ENCODE data around the gene ADAMTS2. TPM values are rescaled to one million over a fixed set of nuclear protein-coding genes. Genes with fewer than 3 reads are reported as not detected.

Gene ADAMTS2
- total RNA-seq, 8 experiments from 2014 or later, result 0.14 to 1.4 (median 0.49) TPM

DNA sequence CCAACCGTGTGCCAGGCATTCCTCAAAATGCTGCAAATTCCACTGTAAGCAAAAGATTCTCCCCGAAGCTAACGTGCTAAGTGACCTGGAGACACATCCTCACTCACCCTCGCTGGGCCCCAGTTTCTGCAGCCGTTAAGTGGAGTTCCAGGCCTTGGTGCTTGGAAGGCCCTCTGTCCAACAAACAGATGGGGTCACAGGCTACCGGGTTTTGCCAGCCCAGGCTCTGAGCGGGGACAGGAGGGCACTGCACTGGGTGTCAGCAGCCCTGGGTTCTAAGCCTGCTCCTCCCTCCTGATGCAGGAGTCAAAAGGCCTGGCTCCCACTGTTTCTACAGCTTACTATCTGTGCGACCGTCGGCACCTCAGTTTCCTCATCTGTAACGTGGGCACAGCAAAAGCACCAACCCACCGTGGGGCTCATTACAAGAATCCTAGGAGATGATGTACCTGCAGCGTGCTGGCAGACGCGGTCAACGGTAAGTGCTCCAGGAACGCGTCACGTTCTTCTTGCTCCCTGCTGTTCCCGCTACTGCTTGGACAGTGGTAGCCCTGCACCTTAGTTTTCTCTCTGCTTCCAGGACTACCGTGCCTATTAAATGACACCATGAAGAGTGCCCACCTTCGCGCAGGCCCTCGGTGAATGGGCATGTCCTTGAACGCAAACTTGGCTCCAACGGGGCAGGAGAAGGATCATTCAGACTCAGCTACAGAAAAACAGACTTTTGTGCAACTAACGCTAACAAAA, 84.8 kb downstream of the ADAMTS2 start:
- ATAC-seq (replicated peaks in 6 of 8), result no peak
- WGBS, 10 experiments, result 75 to 100% (median 89%) methylated on average over 4 to 17 of the region's 27 CpGs; no CpG with 5 or more reads in 1 of the 10 experiments
- in situ Hi-C loops (cut with MboI; ENCODE audit: low pct_unique_long_range_greater_than_20kb in 2 of 9, low sequenced_read_pairs in 9 of 9, unreplicated experiment in 9 of 9), result no loop called here
- Histone ChIP-seq H3K4me1 (replicated peaks in 1 of 2) (peaks cover 4 to 16% of the 10 kb centered on the region in 2 donors), H3K27ac (no peak overlapping the region), H3K4me3 (no peak overlapping the region)

DNA sequence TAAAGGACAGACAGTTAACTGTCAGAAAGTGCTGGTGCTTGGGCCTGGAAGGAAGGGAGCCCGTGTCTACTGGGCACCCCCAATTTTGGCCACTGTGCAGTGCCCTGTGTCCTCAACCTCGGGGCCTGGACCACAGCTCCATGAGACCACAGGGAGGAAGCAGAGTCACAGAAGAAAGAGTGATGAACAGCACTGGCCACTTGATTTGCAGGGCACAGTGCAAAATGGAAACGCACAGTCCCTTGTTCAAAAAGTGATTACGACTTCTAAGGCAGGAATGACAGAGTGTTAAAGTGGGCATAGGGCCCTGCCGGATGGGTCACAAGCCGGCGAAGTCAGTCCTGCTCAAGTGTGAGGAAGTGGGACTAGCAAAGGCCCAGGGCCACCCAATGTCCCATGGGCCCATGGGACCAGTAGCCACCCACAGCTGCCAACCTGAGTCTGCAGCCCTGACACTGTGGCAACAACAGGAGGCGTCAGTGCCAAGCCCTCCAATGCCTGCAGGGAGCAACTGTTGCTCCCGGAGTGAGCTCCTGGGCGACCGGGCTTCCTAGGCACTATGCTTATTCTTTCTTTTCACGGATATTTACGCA, 85.4 kb downstream of the ADAMTS2 start:
- 75 to 100% (median 82%) methylated on average over 2 to 8 of the region's 13 CpGs; no CpG with 5 or more reads in 1 of the 10 experiments for WGBS, 10 experiments
- in situ Hi-C loops (cut with MboI; ENCODE audit: low pct_unique_long_range_greater_than_20kb in 2 of 9, low sequenced_read_pairs in 9 of 9, unreplicated experiment in 9 of 9), result no loop called here
- peak in 2 of 8 experiments; percentile 18 to 85 for ATAC-seq (replicated peaks in 6 of 8)
- H3K4me1 ChIP-seq (replicated peaks in 1 of 2), result peaks cover 0 to 9% of the 10 kb centered on the region in 2 donors
- no peak overlapping the region for H3K27ac ChIP-seq
- H3K4me3 ChIP-seq, result no peak overlapping the region

DNA sequence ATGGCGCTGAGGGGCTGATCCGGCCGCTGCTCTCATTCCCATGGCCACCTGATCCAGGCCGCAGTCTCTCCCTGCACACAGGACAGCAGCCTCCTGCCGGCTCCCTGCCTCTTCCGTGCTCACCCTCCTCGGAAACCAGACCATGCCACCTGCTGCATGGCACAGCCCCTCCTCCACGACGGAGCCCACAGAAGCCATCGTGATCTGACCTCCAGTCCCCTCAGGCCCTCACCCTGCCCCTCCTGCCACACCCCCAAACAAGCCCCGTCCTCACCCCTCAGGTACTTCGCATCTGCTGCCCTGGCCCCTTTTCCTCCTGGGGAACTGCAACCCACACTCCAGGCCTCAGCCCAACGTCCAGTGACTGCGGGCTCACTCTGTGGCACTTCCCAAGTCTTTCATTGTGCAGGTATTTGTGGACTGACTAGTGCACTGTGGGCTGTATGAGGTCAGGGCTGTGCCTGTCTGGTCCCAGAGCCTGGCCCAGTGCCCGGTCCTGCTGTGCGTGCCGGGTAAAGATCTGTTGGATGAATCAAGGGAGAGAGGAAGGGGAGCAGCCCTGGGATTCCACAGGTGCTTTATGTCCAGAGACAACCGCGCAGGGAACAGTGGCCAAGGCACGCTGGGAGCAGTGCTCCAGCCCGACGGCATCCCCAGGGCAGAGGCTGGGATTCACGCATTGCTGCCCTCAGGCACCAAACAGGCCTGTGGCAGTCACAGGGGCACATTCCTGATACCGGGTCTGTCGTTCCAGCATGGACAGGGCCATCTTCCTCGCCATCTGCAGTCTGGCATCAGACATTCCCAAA, 86.1 kb downstream of the ADAMTS2 start:
- no peak overlapping the region for H3K4me3 ChIP-seq
- H3K4me1 ChIP-seq (replicated peaks in 1 of 2), result peaks cover 0 to 5% of the 10 kb centered on the region in 2 donors
- 83 to 100% (median 91%) methylated on average over 1 to 10 of the region's 26 CpGs; no CpG with 5 or more reads in 4 of the 10 experiments for WGBS, 10 experiments
- in situ Hi-C loops (cut with MboI; ENCODE audit: low pct_unique_long_range_greater_than_20kb in 2 of 9, low sequenced_read_pairs in 9 of 9, unreplicated experiment in 9 of 9), result no loop called here
- no peak overlapping the region for H3K27ac ChIP-seq
- ATAC-seq (replicated peaks in 6 of 8), result no peak

DNA sequence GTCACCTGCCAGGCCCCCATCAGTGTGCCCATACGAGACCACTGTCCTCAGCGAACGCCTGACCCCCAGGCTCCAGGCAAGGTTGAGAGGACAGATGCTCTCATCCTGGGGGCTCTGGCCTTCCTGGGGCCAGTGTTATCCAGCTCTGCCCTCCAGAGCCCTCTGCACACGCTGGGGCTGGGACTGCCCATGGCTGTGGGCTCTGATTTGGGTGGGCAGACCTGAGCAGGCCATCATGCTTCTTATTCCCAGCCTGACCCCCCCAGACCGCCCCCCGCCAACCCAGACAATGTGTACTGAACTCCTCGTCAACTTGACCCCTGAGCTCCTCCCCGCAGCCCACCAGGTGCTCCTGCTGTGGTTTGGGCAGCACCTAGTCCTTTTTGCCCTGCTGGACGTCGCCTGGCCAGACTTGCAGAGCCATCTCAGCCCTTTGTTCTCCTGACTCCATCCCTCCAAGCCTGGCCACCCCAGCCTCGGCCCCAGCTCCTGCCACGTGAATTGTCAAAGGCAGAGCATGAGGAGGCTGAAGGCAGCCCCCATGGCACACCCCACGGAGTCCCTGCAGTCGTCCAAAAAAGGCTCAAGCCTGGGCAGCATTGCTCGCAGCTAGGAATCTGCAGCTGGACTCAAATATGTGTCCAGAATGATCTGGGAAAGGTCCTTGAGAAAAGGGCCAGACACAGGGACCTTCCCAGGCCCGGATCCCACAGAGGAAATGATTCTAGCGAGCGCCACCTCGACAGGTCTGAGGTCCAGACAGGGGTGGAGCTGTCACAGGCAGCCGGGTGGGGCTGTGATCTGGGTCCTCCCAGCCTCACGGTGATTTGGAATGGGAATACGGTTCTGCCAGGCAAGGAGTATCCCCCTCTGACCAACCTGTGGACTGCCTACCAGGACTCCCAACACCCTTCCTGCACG, 87.0 kb downstream of the ADAMTS2 start:
- WGBS, 10 experiments, result 40 to 87% (median 78%) methylated on average over 1 to 8 of the region's 23 CpGs; no CpG with 5 or more reads in 5 of the 10 experiments
- Histone ChIP-seq H3K27ac (no peak overlapping the region), H3K4me3 (no peak overlapping the region), H3K4me1 (replicated peaks in 1 of 2) (peaks cover 0 to 5% of the 10 kb centered on the region in 2 donors)
- in situ Hi-C loops (cut with MboI; ENCODE audit: low pct_unique_long_range_greater_than_20kb in 2 of 9, low sequenced_read_pairs in 9 of 9, unreplicated experiment in 9 of 9), result no loop called here
- no peak for ATAC-seq (replicated peaks in 6 of 8)

DNA sequence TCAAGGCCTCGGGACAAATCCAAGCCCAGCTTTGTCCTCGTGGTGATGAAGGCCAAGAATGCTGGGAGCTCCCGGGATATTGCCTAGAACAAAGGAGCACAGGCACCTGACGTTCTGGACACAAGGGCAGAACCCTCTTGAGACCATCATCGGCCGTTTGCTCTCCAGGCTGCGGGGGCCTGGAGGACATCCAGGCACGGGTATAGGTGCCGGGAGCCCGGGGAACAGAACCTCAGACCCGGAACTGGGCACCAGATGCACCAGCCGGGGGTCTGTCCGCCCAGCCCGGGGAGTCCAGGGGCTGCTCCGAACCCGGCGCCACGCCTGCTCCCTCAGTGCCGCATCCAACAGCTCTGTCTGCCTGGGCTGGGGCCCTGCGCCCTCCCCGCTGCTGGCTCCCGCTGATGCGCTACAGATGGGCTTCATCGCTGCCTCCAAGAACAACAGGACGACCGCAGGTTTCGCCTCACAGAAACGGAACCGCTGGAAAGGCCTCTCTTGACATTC, 88.0 kb downstream of the ADAMTS2 start:
- no peak for ATAC-seq (replicated peaks in 6 of 8)
- in situ Hi-C loops (cut with MboI; ENCODE audit: low pct_unique_long_range_greater_than_20kb in 2 of 9, low sequenced_read_pairs in 9 of 9, unreplicated experiment in 9 of 9), result no loop called here
- WGBS, 10 experiments, result 24 to 90% (median 85%) methylated on average over 3 to 15 of the region's 29 CpGs; no CpG with 5 or more reads in 6 of the 10 experiments
- Histone ChIP-seq H3K4me1 (replicated peaks in 1 of 2) (peaks cover 0 to 5% of the 10 kb centered on the region in 2 donors), H3K27ac (no peak overlapping the region), H3K4me3 (no peak overlapping the region)

DNA sequence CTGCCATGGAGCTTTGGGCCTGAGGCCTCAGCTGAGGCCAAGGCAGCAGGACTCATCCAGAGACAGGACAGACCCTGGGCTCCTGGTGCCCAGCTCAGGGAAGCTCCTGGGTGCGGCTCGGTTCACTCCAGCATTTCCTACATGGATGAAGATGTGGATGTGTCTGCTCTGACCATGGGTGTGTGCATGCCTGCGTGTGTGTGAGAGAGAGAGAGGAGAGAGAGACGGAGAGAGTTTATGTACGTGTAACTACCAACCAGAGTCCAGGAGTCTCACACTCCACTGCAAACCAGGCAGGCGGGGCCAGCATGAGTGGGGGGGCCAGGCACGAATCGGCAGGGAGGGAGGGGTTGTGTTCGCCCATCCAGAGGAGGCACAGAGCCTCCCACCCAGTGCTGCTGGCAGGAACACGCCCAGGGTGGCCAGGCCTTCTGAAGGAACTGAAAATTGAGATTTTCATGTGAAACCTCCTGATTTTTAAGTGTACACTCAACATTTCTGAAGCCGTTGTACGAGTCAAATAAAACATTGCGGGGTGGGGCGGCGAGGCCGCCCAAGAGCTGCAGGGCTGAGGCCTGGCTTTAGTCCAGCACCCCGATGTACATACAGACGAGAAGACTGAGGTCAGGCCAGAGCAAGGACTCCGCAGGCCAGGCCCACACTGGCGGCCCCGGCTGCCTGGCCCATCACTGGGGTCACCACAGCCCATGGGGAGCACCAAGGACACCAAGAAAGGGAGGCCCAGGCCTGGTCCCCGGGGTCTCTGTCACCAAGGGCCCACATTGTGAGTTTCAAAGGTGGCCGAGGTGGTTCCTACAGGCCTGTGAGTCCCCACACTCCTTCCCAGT, 88.7 kb downstream of the ADAMTS2 start:
- 17 to 100% (median 84%) methylated on average over 1 to 7 of the region's 23 CpGs; no CpG with 5 or more reads in 4 of the 10 experiments for WGBS, 10 experiments
- no peak overlapping the region for H3K4me3 ChIP-seq
- peaks cover 0 to 5% of the 10 kb centered on the region in 2 donors for H3K4me1 ChIP-seq (replicated peaks in 1 of 2)
- peak in 3 of 8 experiments; percentile 27 to 86 (median 36) for ATAC-seq (replicated peaks in 6 of 8)
- in situ Hi-C loops (cut with MboI; ENCODE audit: low pct_unique_long_range_greater_than_20kb in 2 of 9, low sequenced_read_pairs in 9 of 9, unreplicated experiment in 9 of 9), result no loop called here
- no peak overlapping the region for H3K27ac ChIP-seq

DNA sequence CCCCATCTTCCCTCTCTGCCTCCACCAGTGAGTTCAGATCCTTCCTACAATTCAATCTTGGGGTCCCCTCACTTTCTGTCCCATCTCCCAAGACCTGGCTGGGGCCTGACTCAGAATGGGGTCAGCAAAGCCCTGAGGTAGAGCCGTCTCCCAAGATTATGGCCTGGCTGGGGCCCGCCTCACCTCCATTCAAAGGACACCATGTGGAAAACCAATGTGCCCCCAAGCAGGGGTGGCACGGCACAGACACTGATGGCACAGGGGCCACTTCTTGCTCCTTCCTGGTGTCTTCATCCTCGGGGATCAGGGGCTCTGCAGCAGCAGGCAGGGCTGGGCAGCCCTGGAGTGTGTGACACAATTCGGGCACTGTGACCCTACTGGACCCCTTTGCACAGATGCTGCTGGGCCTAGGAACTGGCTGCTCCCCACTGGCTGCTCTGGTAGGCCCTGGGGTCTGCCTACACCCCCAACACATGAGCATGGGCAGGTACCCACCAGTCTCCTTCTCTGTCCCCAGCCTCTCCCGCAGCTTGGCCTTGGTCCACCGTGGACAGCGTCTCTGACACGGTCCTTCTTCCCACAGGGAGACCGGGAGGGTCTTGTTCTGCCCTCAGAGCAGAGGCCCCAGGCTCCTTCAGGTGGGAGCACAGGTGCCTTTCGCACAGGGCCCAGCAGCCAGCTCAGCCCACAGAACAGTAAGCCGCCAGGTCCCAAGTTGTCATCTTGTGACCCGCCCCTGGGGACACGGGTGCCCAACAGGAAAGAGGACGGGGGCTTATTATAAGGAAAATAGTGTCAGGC, 89.5 kb downstream of the ADAMTS2 start:
- 80 to 96% (median 81%) methylated on average over 2 to 3 of the region's 15 CpGs; no CpG with 5 or more reads in 6 of the 10 experiments for whole genome bisulfite sequencing, 10 experiments
- ATAC-seq (replicated peaks in 6 of 8), result no peak
- in situ Hi-C loops (cut with MboI; ENCODE audit: low pct_unique_long_range_greater_than_20kb in 2 of 9, low sequenced_read_pairs in 9 of 9, unreplicated experiment in 9 of 9), result no loop called here
- no peak overlapping the region for H3K27ac ChIP-seq
- no peak overlapping the region for H3K4me3 ChIP-seq
- H3K4me1 ChIP-seq (replicated peaks in 1 of 2), result no peaks in the 10 kb centered on the region

DNA sequence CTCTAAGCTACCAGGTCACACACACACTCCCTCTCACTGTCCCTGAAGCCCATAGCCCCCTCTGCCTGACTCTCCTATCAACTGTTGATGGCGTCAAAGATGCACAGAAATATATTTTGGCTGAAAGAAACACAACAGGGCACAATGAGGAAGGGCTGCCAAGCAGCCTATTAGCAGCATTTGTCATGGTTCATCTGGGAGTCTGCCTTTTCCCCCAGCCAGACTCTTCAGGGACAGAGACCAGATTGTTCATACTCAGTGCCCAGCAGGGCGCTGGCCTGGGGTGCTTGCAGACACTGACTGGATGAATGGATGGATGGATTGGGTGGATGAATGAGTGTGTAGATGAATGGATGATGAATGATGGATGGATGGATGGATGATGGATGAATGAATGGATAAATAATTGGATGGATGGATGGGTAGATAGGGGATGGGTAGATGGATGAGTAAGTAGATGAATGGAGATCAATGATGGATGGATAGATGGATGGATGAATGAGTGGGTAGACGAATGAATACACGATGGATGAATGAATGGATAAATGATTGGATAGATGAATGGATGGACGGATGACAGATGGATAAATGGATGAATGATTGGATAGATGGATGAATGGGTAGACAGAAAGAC, 90.5 kb downstream of the ADAMTS2 start:
- 54 to 93% (median 81%) methylated on average over 3 to 5 of the region's 5 CpGs for WGBS, 10 experiments

DNA sequence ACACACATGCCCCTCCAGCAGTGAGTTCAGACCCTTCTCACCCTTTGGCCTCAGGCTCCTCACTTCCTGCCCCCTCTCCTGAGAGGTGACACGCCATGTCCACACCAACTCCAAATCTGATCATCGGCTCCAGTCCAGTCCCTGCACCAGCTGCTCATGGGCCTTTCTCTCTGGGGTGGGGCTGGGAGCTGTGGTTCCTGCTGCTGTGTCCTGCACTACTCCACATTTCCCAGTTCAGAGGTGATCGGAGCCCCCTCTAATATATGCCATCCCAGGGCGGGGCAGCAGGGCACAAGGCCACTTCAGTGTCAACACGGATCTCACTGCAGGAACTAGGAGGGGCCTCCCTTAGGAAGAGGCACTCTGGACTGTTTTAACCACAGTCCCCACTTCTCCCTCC, 91.5 kb downstream of the ADAMTS2 start:
- WGBS, 10 experiments, result 69 to 100% (median 90%) methylated on average over 1 to 5 of the region's 5 CpGs; no CpG with 5 or more reads in 5 of the 10 experiments
- Histone ChIP-seq H3K27ac (no peak overlapping the region), H3K4me3 (no peak overlapping the region), H3K4me1 (replicated peaks in 1 of 2) (no peaks in the 10 kb centered on the region)
- in situ Hi-C loops (cut with MboI; ENCODE audit: low pct_unique_long_range_greater_than_20kb in 2 of 9, low sequenced_read_pairs in 9 of 9, unreplicated experiment in 9 of 9), result no loop called here
- ATAC-seq (replicated peaks in 6 of 8), result no peak

More for the DNA sequence above, 90.5 kb downstream of the ADAMTS2 start:
- Histone ChIP-seq H3K4me3 (no peak overlapping the region), H3K27ac (no peak overlapping the region), H3K4me1 (replicated peaks in 1 of 2) (no peaks in the 10 kb centered on the region)
- no peak for ATAC-seq (replicated peaks in 6 of 8)
- in situ Hi-C loops (cut with MboI; ENCODE audit: low pct_unique_long_range_greater_than_20kb in 2 of 9, low sequenced_read_pairs in 9 of 9, unreplicated experiment in 9 of 9), result no loop called here

DNA sequence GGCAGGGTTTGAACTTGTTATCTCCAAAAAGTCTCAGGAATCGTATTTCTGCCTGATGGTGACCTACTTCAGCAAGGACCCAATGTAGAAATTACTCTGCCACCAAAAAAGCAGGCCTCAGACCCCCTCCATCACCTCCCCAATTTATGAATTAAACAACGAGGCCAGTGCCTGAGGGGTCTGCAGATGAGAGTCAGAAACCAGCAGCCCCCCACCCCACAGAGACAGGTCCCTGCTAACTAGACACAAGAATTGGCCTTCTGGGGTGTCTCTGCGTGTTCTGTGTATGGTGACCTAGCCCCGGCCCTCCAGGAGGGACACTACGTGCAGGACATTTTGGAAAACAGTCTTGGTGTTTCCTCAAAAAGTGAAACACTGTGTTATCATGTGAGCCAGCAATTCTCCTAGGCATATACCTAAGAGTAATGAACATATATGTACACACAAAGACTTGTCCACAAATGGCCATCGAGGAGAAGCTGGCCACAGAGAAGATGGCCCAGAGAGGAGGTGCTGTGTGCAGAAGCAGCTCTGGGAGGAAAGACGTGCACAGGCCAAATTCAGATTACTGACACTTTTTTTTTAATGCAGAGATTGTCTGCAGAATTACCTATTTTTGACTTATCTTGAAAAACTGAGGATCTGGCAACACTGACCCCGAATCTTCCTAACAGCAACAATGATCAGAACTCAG, 93.8 kb downstream of the ADAMTS2 start:
- in situ Hi-C loops (cut with MboI; ENCODE audit: low pct_unique_long_range_greater_than_20kb in 2 of 9, low sequenced_read_pairs in 9 of 9, unreplicated experiment in 9 of 9), result no loop called here
- 56 to 85% (median 75%) methylated on average over 1 to 8 of the region's 8 CpGs; no CpG with 5 or more reads in 1 of the 10 experiments for WGBS, 10 experiments
- no peak overlapping the region for H3K4me3 ChIP-seq
- H3K27ac ChIP-seq, result no peak overlapping the region
- no peak for ATAC-seq (replicated peaks in 6 of 8)
- H3K4me1 ChIP-seq (replicated peaks in 1 of 2), result no peaks in the 10 kb centered on the region

Data from motor neuron (in vitro differentiated cells).